OCI-LY3 (cell line): ENCODE results near the gene RAB24.

Experiments used
- EZH2phosphoT487 ChIP-seq: fragments of 200-600 bp; shearing (Covaris generic); IDR thresholded peaks from 2 replicates; pipeline ENCODE4 v1.6.1; 2018; ENCODE audit warnings: antibody characterized with exemption, mixed run types, low read depth
- TF ChIP-seq, protein P1 (sequence below): fragments of 200-600, 300-600 bp; sonication (generic); IDR thresholded peaks from 2 replicates; pipeline ENCODE4 v1.5.1; 2014; ENCODE audit warnings: antibody characterized with exemption, low read length, low read depth

DNA sequence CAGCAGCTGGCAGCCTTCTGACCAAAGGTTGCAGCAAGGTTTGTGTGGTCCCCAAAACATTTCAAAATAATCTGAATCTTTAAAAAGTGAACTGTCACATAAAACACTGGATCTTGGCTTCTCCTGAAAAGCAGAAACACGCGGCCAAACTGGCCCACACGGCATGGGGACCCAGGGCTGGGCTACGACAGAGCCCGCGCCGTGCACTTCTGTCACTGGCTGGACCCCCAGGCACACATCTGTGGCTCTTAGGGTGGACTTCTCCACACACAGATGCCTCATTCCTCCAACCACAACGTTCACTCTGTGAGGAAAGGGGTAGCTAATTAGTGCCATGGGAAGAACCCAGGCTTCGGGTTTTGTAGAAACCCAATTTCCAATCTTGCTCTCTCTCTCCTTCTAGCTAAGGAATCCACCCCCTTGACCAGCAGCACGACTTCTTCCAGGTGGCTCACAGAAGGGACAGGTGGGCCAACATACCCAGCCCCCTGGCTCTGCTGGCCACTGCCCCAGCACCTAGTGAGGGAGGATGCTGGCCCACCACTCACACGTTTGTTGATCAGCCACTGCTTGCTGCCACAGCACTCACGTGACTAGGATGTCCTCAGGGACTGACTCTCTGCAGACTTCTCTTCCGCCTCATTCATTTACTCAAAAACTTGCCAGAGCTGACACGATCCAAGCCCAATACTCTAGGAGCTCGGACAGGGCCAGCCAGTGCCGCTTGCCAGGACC lies 30.1 kb upstream of the RAB24 start:
- TF ChIP-seq, protein P1, sequence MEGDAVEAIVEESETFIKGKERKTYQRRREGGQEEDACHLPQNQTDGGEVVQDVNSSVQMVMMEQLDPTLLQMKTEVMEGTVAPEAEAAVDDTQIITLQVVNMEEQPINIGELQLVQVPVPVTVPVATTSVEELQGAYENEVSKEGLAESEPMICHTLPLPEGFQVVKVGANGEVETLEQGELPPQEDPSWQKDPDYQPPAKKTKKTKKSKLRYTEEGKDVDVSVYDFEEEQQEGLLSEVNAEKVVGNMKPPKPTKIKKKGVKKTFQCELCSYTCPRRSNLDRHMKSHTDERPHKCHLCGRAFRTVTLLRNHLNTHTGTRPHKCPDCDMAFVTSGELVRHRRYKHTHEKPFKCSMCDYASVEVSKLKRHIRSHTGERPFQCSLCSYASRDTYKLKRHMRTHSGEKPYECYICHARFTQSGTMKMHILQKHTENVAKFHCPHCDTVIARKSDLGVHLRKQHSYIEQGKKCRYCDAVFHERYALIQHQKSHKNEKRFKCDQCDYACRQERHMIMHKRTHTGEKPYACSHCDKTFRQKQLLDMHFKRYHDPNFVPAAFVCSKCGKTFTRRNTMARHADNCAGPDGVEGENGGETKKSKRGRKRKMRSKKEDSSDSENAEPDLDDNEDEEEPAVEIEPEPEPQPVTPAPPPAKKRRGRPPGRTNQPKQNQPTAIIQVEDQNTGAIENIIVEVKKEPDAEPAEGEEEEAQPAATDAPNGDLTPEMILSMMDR = no peak
- no peak for TF ChIP-seq EZH2phosphoT487
